ENCODE data around the gene PMS2. TPM values are rescaled to one million over a fixed set of nuclear protein-coding genes. Genes with fewer than 3 reads are reported as not detected.
A peak's percentile ranks its signal among the peaks of the same experiment; 100 is the strongest.

The PMS2 gene
- total and polyA plus RNA-seq, 9 of the 15 experiments (the other 6 are each of a cell fraction or from before 2014, with no cell fraction given) = 4.9 to 27.6 (median 16.5) TPM

- TF ChIP-seq CGGBP1 (CRISPR knock-in tag; IDR thresholded peaks at IDR 0.05) (no peak), RB1 (IDR thresholded peaks at IDR 0.05; ENCODE audit: low read depth) (peak; percentile 87), MTA3 (IDR thresholded peaks at IDR 0.05; ENCODE audit: borderline replicate concordance) (peak; percentile 87), XRCC5 (IDR thresholded peaks at IDR 0.05; ENCODE audit: low read depth, low read length) (no peak), ZNF253 (CRISPR knock-in tag; conservative IDR thresholded peaks at IDR 0.05) (no peak), CCNT2 (IDR thresholded peaks at IDR 0.05; ENCODE audit: borderline replicate concordance, extremely low read depth, insufficient read length, low read depth, low read length) (peak; percentile 70), ZBTB40 (IDR thresholded peaks at IDR 0.05) (peak; percentile 81), ZBTB40 (CRISPR knock-in tag; IDR thresholded peaks at IDR 0.05) (no peak), MEF2D (tag; conservative IDR thresholded peaks at IDR 0.05; ENCODE audit: low read depth) (peak; percentile 32; the same call in 1 of the 2 replicates), FOS (IDR thresholded peaks at IDR 0.05; ENCODE audit: extremely low read depth, insufficient read length) (peak; percentile 87)
- TF ChIP-seq, protein P1, sequence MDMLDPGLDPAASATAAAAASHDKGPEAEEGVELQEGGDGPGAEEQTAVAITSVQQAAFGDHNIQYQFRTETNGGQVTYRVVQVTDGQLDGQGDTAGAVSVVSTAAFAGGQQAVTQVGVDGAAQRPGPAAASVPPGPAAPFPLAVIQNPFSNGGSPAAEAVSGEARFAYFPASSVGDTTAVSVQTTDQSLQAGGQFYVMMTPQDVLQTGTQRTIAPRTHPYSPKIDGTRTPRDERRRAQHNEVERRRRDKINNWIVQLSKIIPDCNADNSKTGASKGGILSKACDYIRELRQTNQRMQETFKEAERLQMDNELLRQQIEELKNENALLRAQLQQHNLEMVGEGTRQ (CRISPR knock-in tag; IDR thresholded peaks at IDR 0.05) = peak; percentile 67
- TF ChIP-seq, protein P2, sequence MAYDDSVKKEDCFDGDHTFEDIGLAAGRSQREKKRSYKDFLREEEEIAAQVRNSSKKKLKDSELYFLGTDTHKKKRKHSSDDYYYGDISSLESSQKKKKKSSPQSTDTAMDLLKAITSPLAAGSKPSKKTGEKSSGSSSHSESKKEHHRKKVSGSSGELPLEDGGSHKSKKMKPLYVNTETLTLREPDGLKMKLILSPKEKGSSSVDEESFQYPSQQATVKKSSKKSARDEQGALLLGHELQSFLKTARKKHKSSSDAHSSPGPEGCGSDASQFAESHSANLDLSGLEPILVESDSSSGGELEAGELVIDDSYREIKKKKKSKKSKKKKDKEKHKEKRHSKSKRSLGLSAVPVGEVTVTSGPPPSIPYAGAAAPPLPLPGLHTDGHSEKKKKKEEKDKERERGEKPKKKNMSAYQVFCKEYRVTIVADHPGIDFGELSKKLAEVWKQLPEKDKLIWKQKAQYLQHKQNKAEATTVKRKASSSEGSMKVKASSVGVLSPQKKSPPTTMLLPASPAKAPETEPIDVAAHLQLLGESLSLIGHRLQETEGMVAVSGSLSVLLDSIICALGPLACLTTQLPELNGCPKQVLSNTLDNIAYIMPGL (CRISPR knock-in tag; IDR thresholded peaks at IDR 0.05) = peak; percentile 81; the same call in 1 of the 2 replicates
- TF ChIP-seq, protein P3, sequence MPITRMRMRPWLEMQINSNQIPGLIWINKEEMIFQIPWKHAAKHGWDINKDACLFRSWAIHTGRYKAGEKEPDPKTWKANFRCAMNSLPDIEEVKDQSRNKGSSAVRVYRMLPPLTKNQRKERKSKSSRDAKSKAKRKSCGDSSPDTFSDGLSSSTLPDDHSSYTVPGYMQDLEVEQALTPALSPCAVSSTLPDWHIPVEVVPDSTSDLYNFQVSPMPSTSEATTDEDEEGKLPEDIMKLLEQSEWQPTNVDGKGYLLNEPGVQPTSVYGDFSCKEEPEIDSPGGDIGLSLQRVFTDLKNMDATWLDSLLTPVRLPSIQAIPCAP (CRISPR knock-in tag; IDR thresholded peaks at IDR 0.05; ENCODE audit: borderline replicate concordance) = no peak
These were observed at the start of gene PMS2, which contains the start of gene AIMP2 (continued) for GRCh38 chr7:6008668-6009611.
